ENCODE measurements around the gene SMG1.

- TF ChIP-seq CTCF (conservative IDR thresholded peaks at IDR 0.05 in 1 of 2, IDR thresholded peaks at IDR 0.05 in 1 of 2; ENCODE audit: extremely low read depth in 1 of 2, insufficient read depth in 1 of 2, low read depth in 1 of 2, low read length in 2 of 2) (no peak), EZH2 (IDR thresholded peaks at IDR 0.05; ENCODE audit: borderline replicate concordance, low read length) (no peak)
These were observed 40.6 kb upstream of the SMG1 start for GRCh38 chr16:18966791-18967190.

All from mammary epithelial cell (primary cell).